KOPT-K1 (cell line): ENCODE results near the gene GPR3.

Experiments
- H3K27ac ChIP-seq: fragments of 200-600 bp; sonication (generic); 2 replicates; pipeline ENCODE4 v1.5.1; 2016; ENCODE audit warnings: antibody characterized with exemption, mild to moderate bottlenecking, low read depth, low read length; ENCODE audit not compliant: poor library complexity, severe bottlenecking
- H3K36me3 ChIP-seq: fragments of 200-600 bp; sonication (generic); 2 replicates; pipeline ENCODE4 v1.5.1; 2017; ENCODE audit warnings: antibody characterized with exemption, mild to moderate bottlenecking, low read length, moderate library complexity; ENCODE audit not compliant: insufficient read depth
- H3K9me3 ChIP-seq: fragments of 200-600 bp; sonication (generic); 2 replicates; pipeline ENCODE4 v1.5.1; 2017; ENCODE audit warnings: antibody characterized with exemption, low read length, mild to moderate bottlenecking; ENCODE audit not compliant: insufficient read depth, poor library complexity, severe bottlenecking

The GPR3 gene

DNA sequence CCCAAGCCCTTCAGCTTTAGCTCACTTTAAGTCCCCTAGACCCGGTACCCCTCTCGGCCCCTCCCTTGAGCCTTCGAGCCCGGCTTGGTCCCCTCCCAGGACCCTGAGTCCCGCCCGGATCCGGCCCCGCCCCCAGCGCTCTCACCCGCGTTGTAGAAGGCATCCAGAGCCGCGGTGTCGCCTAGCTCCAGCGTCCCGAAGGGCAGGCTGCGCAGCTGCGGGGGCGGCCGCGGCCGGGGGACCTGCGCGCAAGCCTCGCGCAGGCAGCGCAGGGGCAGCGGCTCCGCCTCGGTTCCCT is 26.4 kb upstream of the GPR3 start:
- Histone ChIP-seq H3K9me3 (no peaks in the 10 kb centered on the region), H3K27ac (no peak overlapping the region), H3K36me3 (no peaks in the 10 kb centered on the region)

DNA sequence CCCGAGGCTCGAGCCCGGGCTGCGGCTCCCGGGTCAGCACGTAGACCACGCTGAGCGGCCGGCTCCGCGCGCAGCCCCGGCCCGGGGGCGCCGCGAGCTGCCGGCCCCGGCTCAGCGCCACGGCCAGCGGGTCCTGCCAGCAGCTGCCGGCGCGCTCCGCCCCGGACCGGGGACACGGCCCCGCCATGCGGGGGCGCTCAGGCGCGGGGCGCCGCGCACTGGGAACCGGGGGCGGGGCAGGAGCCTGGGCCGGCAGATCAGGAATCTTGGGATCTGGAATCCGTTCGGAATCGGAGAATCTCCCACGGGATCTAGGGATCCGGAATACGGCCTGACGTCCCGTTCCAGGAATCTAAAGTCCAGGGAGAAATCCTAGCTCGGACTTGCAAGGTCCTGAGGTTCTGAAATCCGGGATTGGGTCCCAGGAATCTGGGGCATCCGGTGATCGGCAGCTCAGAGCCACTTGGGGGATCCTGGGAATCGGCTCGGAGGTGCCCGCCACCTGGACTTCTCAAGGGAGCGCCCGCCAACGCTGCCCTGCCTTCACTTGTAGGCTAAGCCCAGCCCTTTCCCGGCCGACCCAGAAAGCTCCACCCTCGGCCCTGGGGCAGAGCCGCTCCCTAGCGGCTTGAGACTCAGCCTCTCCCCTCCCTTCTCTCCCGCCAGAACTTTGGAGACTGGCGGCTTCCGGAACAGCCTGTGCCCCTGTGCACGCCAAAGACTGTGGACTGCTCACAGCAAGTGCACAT is 25.8 kb upstream of the GPR3 start, which contains the start of gene MAP3K6:
Gene MAP3K6, minus strand, starts transcription at position 551 of the 749 bp plus-strand sequence. Its CDS starts 364 bp downstream, at position 187.
- Histone ChIP-seq H3K27ac (no peak within 1 kb of the TSS), H3K9me3 (no peaks in the 10 kb centered on the region), H3K36me3 (no peaks in the 10 kb centered on the region)

DNA sequence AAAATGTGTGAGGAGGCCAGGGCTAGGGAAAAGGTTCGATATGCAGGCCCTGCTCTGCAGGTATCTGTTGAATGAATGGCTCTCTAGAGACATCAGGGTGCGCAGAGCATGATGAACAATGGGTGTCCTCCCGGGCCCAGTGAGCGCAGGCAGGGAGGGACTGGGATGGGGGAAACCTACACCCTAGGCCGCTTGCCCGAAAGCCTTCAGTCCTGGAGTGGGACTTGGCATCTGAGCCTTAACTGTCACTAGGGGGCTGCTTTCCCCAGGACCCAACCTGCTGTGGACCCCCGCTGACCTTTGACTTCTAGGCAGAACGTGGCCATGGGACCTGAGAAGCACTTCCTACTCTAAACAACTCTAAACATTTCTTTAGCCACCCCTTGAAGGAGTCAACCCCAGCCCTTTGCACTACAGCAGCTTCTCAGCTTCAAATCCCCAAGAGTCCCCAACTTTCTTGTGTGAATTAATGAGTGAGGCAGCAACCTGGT is 25.2 kb upstream of the GPR3 start:
- no peaks in the 10 kb centered on the region for H3K9me3 ChIP-seq
- no peaks in the 10 kb centered on the region for H3K36me3 ChIP-seq
- H3K27ac ChIP-seq: no peak overlapping the region

DNA sequence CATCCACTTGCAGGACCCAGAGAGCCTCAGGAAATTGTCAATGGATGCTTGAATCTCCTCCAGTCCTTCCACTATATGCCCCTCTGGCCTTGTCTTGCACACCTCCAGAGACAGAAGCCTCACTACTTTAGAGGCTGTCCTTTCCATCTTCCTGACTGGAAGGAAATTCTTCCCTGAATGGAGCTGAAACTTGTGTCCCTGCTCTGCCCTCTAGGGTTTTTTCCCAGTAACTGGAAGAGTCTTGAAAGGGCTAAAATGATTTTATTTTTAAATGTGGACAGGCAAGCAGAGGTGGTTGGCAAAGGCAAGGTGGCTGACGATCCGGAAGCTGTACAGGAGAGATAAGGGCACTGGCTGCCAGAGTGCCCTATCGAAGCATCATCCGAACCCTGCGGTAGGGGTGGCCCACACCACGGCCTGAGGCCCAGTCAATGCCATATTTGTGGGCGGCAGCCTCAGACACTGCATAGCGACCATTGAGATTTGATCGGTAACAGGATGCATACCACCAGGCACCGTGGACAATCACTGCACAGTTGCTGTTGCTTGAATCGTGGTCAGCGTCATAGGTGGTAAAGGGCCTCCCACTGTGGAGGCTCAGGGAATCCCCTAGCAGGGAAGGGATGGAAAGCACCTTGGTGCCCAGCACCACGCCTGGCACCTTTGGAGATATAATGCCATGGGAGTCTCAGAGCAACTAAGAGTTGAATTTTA is 23.4 kb upstream of the GPR3 start:
- Histone ChIP-seq H3K36me3 (no peaks in the 10 kb centered on the region), H3K27ac (no peak overlapping the region), H3K9me3 (no peaks in the 10 kb centered on the region)

DNA sequence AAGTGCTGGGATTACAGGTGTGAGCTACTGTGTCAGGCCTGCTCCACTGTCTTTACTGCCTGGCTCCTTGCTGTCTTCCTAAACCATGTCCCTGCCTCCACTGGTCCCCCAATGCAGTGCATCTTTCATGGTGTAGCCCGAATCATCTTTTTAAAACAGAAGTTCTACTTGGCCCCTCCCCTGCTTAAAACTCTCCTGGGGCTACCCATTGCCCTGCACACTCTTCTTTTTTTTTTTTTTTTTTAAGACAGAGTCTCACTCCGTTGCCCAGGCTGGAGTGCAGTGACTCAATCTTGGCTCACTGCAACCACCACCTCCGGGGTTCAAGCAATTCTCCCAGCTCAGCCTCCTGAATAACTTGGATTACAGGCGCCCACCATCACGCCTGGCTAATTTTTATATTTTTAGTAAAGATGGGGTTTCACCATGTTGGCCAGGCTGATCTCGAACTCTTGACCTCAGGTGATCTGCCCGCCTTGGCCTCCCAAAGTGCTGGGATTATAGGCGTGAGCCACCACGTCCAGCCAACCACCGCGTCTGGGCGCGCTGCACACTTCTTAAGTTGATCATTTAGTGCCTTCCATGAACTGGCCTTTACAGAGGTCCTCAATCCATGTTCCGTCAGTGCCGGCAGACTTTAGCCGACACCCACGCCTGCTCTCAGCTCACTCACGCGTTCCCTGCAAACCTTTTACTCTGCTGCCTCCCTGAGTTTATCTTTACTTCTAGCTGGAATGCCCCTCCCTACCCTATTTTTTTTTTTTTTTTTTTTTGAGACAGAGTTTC is 20.2 kb upstream of the GPR3 start:
- Histone ChIP-seq H3K27ac (no peak overlapping the region), H3K36me3 (no peaks in the 10 kb centered on the region), H3K9me3 (no peaks in the 10 kb centered on the region)

DNA sequence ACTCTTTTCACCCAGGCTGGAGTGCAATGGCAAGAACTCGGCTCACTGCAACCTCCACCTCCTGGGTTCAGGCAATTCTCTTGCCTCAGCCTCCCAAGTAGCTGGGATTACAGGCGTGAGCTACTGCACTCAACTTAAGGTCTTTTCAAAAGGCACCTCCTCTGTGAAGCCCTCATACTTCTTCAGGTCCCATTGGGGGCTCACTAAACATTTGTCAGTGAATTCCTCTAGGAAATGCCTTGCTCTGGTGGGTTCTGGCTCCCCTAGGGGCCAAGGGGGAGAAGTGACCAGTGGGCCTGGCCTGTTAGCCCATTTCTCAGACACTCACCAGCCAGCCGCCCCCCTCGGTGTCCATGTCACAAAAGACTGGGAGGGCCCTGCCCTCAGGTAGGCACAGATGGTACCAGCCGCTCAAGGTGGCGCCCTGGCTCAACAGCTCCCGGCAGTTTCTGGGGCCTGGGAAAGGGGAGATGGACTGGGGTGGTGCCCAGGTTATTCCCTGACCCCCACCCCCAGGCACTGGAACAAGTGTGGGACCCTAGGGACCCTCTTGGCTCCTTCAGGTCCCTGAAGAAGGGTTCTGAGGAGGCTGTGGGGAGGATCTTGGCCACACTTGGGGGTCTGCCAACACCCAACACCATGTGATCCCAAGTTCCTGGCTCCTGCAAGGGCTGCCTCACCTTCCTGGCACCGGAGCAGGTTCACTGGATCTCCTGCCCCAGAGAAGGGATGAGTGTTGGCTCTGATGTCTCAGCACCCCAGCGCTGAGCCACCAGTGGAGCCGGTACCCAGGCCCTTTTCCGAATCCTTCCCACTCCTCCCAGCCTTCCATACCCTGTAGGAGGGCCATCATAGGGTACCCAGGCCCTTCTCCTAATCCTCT is 19.4 kb upstream of the GPR3 start:
- Histone ChIP-seq H3K36me3 (no peaks in the 10 kb centered on the region), H3K9me3 (no peaks in the 10 kb centered on the region), H3K27ac (no peak overlapping the region)

DNA sequence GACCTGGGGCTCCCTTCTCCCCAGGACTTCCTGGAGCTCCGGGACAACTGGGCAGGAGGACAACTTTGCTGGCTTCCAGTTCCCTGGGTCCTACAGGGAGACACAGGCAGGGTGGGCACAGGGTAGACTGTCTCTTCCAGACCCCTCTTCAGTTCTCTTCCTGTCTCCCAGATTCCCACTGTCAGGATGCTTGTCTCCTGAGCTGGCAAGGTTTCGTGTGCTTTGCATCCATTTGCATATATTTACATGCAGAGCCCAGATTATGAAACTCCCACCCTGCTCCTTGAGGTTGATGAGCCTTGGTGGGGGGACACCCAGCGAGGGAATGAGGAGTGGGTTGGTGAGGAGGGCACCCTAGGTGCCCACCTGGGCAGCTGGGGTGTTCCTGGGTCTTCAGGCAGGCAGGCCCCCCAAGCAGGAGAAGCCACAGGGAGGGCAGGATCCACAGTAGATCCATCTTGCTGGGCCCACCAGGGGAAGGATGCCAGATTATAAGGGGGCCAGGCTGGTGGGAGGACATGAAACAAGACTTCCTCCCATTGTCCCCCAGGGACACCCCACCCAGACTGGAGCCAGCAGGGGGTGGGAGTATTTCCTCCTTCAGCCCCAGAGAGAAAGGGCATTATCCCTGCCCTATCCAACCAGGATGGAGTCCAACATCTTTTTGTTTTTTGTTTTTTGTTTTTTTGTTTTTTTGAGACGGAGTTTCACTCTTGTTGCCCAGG is 17.9 kb upstream of the GPR3 start, which contains the start of gene FCN3:
Gene FCN3, minus strand, starts transcription at position 463 of the 725 bp plus-strand sequence. Its CDS starts 6 bp downstream, at position 457.
- no peaks in the 10 kb centered on the region for H3K36me3 ChIP-seq
- H3K9me3 ChIP-seq: no peaks in the 10 kb centered on the region
- H3K27ac ChIP-seq: no peak within 1 kb of the TSS

DNA sequence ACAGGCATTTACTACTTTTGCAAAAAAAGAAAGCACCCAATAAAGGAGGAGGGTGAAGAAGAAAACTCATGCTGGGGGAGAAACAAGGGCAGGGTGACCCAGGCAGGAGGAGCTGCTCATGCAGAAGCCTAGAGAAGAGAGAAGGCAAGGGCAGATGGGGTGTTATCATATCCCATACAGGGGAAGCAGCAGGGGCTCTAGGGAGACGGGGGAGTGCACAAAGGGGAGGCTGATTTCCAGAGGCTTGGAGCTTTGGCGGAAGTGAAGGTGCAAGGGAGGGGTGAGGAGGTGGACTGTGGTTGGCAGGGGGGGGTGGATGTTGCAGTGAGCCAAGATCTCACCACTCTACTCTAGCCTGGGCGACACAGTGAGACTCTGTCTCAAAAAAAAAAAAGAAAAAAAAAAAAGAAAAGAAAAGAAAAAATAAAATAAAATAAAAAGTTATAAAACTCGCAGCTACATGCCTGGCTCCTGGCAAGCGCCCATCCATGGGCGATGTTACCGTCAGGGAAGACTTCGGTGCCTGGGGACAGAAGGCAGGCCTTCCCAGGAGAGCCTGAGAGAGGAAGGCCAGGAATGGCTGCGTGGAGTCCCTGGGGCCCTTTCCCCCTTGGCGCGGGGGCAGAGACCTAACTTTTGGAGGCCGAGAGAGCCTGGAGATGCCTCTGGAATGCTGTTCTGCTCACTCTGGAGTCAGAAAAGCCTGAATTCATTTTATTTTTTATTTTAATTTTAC is 14.5 kb upstream of the GPR3 start:
- Histone ChIP-seq H3K27ac (no peak overlapping the region), H3K36me3 (no peaks in the 10 kb centered on the region), H3K9me3 (no peaks in the 10 kb centered on the region)

DNA sequence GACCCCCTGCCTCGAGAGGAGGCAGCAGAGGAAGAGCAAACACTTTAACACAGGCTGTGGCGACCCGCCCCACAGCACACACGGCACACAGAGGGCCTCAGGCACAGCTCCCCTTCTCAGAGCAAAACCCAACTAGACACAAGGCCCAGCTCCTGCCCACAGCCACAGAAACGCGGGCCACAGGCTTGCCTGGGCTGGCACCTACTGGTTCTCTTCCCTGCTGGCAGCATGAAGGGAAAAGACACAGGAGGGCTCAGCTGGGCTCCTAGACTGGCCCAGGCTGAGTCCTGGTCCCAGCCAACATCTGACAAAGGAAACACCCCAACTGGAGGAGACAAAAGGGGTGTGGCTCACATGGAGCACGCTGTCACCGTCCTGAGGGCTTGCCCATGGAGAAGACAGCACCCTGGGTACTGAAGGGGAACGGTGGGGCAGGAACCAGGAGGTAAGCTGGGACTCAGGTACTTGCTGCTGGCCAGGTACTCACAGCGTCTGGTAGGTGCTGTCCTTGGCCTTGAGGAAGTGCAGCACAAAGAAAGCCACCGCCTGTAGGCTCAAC is 12.8 kb upstream of the GPR3 start:
- H3K9me3 ChIP-seq: no peaks in the 10 kb centered on the region
- H3K27ac ChIP-seq: no peak overlapping the region
- H3K36me3 ChIP-seq: no peaks in the 10 kb centered on the region

DNA sequence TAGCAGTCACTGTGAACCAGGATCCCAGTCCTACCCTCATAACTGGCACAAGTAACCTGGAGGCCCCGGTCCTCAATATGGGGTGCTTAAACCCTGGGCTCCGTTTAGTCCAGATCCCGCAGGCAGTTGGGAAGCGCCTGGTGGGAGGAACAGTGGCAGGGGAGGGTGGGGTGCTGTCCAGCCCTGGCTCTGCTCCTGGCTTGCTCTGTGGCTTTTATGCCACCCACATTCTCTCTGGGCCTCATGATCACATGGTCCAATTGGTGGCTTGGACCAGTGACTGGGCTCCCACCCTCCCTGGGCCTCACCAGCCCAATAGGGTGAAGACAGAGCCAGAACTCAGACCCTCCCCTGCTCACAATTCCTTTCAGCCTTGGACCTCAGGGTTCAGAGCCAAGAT is 12.2 kb upstream of the GPR3 start:
- Histone ChIP-seq H3K36me3 (no peaks in the 10 kb centered on the region), H3K9me3 (no peaks in the 10 kb centered on the region), H3K27ac (no peak overlapping the region)

DNA sequence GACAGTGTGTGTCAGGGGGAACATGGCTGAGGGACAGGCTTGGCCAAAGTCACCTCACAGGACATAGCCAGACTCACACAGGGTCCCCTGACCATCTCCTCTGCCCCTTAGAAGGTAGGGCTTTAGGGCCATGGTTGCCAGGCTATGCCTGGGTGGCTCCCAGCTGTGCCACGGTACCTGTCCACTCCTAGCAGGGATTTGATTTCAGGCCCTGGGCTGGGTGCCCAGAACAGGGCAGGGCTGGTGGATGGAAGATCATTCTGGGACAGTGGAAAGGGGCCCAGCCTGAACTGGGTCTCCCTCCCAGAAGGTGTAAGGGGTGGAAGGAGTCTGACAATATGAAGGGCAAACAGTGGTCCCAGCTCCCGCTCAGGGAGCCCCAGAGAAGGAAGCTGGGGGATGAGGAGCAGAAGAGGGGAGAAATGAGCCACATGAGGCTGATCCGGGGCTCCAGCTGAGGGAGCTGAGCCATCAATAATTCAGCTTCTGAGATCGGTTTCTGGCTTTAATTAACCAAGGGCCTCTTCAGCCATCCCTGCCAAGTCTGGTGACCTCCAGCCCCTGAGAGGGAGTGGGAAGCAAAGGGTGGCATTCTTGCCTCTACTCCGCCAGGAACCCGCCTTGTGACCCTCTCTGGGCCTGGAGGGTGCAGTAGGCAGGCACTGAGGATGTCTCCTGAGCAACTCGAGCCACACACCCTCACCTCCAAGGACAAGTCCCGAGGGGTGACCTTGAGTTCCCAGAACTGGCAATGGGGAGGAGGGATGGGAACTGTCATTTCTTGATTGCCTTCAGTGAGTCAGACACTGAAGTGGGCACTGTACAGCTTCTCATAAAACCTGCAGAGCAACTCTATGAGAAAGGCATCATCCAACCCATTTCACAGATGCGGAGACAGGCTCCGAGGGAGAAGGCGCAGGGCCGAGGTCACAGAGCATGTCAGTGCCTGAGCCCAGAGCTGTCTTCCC is 11.4 kb upstream of the GPR3 start:
- no peak overlapping the region for H3K27ac ChIP-seq
- H3K9me3 ChIP-seq: no peaks in the 10 kb centered on the region
- H3K36me3 ChIP-seq: no peaks in the 10 kb centered on the region

DNA sequence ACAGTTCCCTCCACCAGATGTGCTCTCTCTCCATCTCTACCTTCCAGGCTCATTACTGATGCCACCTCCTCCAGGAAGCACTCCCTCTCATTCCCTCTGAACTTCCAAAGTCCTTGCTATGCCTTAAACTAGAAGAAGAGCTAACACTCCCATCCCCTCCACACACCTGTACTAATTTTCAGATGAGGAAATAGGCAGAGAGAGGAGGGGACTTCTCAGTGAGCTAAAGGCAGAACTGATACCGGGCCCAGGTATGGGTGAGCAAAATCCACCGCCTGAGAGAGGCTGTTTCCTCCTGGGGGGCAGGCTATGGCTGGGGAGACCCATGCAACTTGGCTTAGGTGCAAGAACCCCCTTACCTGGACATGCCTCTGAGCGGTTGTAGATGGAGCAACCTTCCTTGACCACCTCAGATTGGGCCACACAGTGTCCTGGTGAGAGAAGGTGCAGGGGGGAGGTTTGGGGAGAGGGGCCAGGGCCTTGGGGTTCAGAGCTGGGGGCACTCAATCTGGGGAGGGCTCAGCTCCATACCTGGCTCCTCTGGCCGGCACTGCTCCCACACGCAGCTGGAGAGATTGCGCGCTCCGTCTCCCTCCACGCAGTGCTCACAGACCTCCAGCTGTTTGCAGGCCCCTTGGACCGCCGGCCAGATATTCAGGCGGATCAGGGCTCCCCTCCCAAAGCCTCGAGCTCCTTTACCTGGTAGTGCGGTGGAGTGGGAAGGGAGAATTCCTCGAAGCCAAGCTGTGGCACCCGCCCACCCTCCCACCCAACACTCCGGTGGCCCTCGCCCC is 10.3 kb upstream of the GPR3 start:
- Histone ChIP-seq H3K27ac (no peak overlapping the region), H3K9me3 (no peaks in the 10 kb centered on the region)

More for the DNA sequence above, 10.3 kb upstream of the GPR3 start:
- H3K36me3 ChIP-seq: no peaks in the 10 kb centered on the region
